ENCODE data around the gene EPB41L2. TPM values are rescaled to one million over a fixed set of nuclear protein-coding genes. Genes with fewer than 3 reads are reported as not detected.
"Not testable (repeated sequence)": the region's sequence is repeated elsewhere in the genome, so short reads cannot be mapped to it uniquely, and the experiment has no call there.

Gene EPB41L2
- total RNA-seq, 1 donor from 2014 or later, result 211 TPM

DNA sequence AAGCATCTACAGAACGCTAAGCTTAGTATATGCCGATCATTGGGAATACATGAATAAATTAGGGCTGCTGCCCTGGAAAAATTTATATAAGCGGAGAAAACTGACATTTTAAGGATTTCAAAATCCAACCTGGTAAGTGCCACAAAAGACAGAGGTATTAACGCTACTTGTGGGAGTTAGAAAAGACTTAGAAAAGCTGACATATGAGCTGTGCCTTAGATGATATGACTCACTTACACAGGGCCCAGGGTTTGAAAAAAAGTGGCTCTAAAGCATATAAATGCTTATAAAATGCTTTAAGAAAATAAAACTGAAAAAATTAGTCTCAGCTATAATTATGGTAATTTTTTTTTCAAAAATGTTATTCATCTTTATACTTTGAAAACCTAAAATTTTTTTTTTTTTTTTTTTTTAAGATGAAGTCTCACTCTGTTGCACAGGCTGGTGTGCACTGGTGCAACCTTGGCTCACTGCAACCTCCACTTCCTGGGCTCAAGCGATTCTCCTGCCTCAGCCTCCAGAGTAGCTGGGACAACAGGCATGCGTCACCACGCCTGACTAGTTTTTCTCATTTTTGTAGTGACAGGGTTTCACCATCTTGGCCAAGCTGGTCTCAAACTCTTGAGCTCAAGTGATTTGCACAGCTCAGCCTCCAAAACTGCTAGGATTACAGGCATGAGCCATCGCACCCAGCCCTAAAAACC lies 25.7 kb downstream of the EPB41L2 start:
- no peak for DNase-seq (ENCODE audit: low spot score)

DNA sequence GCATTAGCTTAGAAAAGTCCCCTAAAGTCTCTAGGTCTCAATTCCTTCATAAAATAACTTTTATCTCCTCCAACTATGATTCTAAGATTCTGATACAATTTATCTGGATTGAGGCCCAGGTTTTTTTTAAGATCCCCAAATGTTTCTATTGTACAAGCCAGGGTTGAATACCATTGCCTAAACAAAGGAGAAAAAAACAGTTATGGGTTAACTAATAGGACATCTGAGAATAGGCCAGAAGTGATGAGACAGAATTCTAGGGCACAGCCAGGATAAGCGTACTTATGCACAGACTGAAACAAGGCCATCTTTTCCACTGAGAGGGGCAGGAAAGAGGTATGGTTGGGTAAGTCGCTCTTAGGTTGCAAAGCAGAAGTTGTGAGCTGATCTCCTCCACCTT lies 26.4 kb downstream of the EPB41L2 start:
- DNase-seq (ENCODE audit: low spot score), result no peak

DNA sequence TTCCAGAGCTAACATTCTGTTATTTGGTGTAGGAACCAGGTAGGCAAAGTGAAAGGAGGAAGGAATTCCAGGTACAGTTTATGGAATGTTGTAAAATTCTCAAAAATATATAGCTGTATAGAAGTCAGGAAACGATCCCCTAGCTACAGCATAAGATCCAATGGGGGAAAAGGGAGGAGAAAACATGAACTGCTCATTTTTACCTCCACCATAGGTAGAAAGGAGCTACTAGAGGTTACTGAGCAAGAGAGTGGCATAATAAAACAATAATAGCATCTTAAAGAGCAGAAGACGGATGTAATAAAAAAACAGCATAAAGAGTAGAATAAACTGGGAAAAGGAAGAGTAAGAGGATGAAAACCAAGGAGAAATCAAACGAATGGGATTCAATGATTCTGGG lies 26.9 kb downstream of the EPB41L2 start:
- no peak for DNase-seq (ENCODE audit: low spot score)

DNA sequence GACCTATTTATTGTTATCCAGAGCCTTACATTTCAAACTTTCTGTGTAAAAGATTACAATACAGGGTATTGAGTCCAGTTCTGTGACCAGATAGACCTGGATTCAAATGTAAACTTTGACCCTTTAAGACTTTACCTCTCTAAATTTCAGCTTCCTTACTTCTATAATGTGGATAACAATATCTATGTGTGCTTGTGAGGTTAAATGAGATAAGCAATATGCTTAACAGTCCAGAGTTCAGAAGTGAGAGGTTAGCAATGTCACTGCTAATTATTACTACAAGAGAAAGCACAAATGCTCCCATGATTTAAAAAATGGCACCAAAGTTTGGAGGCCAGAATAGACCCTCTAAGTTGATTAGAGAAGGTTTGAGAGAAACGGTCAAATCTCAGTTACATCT lies 27.5 kb downstream of the EPB41L2 start:
- DNase-seq (ENCODE audit: low spot score), result no peak

DNA sequence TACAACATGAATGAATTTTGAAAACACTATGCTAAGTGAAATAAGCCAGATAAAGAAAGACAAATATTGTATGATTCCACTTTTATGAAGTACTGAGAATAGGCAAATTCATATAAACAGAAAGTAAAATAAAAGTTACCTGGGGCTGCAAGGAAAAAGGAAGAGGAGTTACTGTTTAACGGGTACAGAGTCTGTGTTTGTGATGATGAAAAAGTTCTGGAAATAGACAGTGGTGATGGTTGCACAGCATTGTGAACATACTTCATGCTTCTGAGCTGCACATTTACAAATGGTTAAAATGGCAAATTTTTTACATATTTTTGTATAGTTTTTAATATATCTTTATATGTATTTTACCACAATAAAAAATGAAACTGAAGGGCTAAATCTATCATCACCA lies 29.4 kb downstream of the EPB41L2 start:
- DNase-seq (ENCODE audit: low spot score), result no peak

DNA sequence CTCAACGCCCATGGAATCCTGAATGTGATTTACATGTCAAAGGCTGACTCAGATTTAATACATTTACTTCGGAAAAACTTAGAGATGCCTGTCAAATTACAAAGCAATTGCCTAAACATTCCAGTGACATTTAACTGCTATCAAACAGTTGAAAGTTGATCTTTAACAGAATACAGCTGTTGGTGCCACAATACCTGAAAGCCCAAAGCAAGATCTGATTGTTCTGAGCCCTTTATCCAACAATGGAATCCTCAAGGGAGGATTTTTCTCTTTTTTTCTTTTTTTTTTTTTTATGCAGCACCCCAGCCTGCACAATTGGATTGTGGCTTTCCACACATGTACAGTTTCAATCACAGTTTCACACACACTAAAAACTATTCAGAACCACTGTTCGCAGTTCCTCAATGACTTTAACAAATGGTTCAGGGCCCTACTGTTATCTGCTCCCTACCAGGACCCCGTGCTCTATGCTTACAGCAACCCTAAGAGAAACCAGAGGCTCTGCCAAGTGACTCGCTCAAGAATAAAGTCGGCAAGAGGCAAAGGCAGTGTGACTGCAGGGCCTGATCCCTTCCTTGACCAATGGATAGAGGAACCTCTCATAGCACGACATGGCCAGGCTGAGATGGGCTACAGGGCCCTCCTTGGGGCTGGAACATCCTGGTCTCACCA lies 33.3 kb downstream of the EPB41L2 start:
- DNase-seq (ENCODE audit: low spot score), result no peak

DNA sequence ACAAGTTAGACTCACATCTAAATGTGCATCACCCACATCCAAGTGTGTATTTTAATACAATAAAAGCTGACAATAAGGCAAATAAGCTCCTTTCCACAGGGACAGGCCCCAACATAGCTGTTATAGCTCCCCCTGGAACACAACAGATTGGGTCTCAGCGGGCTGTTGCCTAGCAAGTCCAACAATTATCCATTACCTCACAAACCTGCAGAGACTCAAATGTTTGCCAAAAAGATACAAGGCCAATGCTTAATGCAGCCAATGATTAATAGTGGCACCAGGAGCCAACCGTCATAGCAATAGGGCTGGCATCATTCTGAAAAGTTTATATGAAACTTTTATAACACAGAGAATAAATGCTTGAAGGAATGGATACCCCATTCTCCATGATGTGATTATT lies 35.7 kb downstream of the EPB41L2 start:
- no peak for DNase-seq (ENCODE audit: low spot score)

DNA sequence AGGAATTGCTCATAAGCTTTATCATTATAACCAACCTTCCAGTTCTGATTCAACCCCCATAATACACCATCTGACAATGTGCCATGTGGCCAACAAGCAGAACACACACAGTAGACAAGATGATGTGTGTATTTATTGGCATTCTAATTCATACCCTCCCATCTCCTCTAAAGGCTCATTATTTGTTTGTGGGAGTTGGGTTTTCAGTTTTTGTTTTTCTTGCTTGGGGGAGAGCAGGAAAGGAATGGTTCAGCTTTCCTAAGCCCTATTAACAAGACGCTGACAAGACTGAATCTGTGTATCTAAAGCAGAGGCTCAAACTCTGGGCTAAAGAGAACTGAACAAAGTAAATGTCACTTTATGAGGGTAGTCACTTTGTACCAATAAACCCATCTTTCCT lies 36.8 kb downstream of the EPB41L2 start:
- DNase-seq (ENCODE audit: low spot score), result no peak

DNA sequence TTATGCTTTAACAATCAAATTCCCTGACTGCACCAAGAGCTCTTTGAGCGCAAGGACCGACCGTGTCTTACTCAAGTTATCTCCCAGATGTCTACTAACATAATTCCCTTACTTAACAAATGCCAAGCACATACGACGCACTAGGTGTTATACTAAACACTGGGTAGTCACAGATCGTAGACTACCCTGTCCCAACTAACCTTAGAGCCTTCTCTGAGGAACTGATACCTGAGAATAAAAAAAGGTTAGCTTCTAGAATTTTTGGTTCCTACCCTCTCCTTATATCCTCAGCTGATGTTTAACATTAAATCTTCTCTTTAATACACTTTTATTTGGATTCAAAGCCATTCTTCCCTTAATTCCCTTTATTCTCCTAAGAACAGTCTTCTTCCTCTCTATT lies 38.5 kb downstream of the EPB41L2 start:
- no peak for DNase-seq (ENCODE audit: low spot score)

DNA sequence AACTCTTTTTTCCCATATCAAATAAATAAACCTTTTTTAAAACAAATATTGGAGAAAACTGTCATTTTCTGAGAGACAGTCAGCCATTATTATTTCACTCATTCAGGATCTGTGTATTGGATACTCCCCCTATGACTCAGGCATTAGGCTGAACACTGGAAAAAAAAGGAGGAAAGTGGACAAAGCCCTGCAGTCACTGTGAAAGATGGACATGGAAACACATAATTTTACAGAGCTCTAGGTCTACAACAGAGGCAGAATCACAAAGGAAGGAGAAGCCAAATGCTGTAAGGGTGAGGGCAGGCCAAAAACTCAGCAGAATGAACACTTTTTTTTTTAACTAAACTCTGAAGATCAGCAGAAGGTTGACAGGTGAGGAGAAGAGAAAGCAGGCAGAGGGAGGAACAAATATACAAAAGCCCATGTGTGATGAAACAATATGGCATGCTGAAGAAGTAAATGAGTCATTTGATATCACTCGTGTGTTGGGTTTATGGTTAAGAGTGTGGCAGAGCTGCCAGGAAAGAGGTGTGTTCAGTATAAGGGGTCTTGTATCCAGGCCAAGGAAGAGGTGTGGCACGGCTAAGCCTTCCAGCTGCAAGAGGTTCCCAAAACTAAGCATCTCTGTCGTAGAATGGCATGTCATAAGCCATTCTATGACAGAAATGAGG lies 39.1 kb downstream of the EPB41L2 start:
- DNase-seq (ENCODE audit: low spot score), result no peak

DNA sequence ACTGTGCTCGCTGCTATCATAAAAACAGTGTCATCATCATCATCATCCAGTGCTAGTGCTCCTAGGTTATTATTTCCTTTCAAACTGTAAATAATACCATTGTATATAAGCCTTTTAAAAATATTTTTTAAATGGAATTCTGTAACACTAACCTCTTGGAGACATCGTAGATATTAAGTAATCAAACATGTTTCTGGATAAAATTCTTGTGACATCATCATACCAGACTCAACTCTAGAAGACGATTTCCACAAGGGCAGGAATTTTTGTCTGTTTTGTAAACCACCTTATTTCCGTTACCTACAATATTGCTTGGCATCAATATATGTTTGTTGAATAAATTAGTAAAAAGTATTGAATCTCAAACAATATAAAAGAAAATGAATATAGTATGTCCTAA lies 40.4 kb downstream of the EPB41L2 start:
- no peak for DNase-seq (ENCODE audit: low spot score)

DNA sequence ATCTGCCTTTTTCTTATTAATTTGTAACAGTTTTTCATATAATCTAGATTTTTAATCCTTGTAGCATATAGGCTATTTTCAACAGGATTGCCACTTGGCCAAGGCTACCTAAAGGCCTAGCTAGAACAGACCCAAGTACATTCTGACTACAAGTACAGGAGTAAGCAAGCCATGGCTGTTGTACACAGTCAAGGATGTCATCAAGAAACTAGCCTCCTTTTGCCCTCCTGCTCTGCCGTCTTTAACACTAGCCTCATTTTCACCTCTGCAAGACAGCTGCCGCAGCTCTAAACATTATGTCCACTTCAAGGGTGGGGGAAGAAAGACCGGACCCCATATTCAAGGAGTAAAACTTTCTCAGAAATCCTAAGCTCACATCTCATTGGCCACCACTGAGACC lies 45.1 kb downstream of the EPB41L2 start:
- DNase-seq (ENCODE audit: low spot score), result no peak

DNA sequence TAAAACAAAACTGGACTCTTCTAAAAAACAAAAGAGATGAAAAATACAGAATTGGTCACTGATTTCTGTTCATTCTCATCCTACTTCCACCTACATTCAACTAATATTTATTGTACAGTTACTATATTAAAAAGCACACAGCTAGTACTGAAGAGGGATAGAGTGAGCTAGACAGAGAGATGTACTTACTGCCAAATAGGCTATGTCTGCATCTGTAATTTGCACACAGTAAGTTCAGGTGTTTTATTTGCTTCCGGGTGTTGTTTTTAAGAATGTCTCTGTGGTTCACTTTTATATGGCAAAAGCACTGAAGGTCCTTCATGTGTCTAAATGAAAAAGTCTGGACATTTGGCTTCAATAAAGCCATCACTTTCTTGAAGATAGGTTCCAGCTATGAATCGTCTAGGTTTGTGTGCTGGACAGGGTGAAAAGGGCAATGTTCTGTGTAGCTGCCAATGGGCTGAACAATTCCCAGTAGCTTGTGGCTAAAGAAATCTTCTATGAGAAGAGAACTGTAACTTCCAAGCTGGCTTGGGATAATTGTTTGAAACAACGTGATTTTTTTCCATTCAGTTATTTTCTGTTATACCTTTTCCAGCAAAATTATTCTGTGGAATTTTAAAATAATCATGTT lies 47.3 kb downstream of the EPB41L2 start:
- DNase-seq (ENCODE audit: low spot score), result no peak

DNA sequence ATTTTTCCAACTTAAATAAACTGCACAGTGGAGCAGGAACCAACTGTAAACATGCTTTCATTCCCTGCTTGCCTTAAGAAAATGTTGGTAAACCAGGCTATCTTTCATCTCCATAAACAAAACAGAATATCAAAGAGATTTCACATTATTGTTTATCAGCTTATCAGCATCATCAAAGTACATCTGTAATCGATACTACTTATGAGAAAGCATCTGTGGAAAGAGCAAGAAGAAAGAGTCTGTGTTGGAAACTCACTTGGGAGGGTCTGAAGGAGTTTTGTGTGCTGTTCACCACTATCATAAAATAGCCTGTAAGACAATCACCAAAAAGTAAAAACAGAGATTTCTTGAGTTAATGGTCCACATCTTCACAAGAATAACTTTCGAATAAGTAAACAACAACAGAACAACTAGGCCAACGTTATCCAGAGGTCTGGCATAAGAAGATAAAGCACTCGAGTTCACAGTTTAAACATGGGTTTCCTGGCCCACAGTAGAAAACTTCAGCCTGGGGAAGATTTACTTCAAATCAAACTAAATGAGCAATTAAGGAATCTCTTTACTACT lies 47.9 kb downstream of the EPB41L2 start:
- DNase-seq (ENCODE audit: low spot score), result no peak

DNA sequence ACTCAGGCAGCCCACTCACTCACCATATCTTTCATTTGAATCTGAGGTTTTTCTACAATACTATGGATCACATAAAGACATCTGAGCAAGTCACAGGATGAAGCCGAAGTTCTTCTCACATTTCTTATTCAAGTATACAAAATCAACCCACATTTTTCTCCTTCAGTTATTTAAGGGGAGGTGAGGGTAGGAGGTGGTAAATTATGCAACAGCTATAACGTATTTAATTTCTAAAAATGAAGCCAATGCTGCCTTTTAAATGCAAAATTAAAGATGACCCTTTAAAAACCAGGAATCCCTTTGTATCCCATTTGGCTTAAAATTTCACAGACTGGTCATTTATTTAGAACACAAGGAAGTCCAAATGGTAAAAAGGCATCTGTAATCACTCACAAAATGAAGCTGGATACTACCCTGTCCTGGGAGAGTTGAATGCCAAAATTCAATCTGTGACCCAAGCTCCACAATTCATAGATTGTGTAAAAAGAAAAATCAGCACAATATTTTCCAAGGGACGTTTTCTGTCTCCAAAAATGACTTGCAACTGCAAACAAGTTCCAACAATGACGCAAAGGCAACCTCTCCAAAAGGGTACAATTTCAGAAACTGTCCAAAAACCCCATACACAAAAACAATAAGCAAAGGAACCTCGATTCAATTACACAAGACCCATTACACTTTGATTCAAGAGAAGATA lies 48.8 kb downstream of the EPB41L2 start:
- DNase-seq (ENCODE audit: low spot score), result no peak

DNA sequence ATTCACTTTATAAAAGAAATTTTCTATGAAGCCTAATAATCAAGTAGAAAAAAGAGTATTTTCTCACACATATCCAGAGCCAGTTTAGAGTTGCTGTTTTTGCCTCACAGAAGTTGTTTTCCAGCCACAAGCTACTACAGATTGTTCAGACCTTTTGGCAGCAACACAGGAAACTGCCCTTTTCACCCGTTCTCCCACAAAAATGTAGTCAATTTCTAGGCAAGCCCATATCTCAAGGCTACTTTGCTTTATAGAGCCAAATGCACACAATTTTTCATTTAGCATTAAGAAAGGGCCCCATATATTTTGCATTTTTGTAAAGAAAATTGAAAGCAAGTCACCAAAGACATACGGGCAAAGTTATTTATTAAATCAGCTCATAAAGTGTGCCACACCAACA lies 49.5 kb downstream of the EPB41L2 start:
- DNase-seq (ENCODE audit: low spot score), result no peak

DNA sequence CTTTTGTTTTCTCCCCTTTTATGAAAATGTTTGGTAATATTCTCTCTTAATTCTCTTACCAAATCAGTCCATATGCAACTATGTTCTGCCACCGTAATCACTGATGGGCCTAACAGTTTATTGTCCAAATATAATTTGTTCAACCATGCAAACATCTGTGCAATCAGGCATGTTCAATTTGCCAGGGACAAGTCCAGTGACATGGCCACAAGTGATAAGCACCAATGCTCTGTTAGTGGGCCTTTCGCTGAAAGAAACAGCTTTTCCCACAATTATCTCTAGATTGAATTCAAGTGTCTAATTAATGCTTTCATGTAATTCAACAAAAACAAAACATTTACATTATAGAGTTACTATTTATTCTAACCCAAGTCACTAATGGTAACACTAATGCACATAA lies 53.3 kb downstream of the EPB41L2 start:
- no peak for DNase-seq (ENCODE audit: low spot score)

DNA sequence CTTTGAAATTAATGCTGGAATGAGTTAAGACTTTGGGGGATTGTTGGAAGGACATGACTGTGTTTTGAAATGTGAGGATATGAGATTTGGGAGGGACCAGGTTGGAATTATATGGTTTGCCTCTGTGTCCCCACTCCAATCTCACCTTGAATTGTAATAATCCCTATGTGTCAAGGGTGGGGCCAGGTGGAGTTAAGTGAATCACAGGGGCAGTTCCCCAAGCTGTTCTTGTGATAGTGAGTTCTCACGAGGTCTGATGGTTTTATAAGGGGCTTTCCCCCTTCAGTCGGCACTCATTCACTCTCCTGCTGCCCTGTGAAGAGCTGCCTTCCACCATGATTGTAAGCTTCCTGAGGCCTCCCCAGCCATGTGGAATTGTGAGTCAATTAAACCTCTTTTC lies 54.1 kb downstream of the EPB41L2 start:
- DNase-seq (ENCODE audit: low spot score), result not testable (repeated sequence)

DNA sequence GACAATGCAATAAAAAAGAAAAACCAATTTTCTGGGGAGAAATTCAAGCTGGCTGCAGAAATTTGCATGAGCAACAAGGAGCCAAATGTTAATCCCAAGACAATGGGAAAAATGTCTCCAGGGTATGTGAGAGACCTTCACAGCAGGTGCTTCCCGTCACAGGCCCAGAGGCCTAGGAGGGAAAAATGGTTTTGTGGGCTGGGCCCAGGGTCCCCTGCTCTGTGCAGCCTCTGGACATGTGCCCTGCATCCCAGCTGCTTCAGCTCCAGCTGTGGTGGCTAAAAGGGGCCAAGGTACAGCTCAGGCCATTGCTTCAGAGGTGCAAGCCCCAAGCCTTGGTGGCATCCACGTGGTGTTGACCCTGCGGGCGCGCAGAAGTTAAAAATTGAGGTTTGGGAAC lies 55.1 kb downstream of the EPB41L2 start:
- not testable (repeated sequence) for DNase-seq (ENCODE audit: low spot score)

DNA sequence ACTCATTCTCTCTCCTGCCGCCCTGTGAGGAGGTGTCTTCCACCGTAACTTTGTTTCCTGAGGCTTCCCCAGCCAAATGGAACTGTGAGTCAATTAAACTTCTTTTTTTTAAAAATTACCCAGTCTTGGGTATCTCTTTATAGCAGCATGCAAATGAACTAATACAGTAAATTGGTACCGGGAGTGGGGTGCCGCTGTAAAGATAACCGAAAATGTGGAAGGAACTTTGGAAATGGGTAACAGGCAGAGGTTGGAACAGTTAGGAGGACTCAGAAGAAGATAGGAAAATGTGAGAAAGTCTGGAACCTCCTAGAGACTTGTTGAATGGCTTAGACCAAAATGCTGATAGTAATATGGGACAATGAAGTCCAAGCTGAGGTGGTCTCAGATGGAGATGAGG lies 55.8 kb downstream of the EPB41L2 start:
- DNase-seq (ENCODE audit: low spot score), result no peak

DNA sequence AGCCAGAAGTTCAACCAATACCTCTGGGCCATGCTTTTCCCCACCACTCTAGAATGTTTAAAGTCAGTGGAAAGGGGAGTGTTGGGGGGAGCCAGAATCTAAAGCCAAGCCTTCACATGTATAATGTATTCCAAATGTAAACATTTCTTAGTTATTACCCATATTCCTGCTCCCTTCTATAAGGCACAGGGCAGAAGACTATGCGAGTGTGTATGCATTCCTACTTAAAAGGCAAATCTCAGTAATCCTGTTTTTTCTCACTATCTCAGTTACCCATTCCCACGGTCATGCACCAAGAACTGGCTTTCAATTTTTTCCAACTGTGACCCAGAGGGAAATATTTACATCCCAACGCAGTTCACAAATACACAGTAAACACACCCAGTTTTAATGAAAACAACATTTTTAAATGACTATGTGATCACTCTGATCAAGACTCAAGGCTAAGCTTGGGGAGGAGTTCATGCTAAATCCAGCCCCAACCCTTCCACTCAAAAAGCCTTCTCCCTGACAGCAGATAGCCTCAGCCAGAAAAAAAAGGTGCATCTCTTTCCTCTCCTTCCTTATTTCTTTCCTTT lies 57.5 kb downstream of the EPB41L2 start:
- no peak for DNase-seq (ENCODE audit: low spot score)
